ENCODE data around the gene DDX56.

GRCh38 chr7:44517175-44517574, 56.5 kb downstream of the DDX56 start:
- TF ChIP-seq CTCF (IDR thresholded peaks at IDR 0.05; ENCODE audit: insufficient read depth, low read depth, low read length) = no peak
- TF ChIP-seq EZH2 (IDR thresholded peaks at IDR 0.05; ENCODE audit: insufficient read depth, low read length) = no peak
